HepG2 (cell line): ENCODE results near the gene KRT12. TPM values are rescaled to one million over a fixed set of nuclear protein-coding genes. Genes with fewer than 3 reads are reported as not detected.

Experiments
- ATAC-seq: fragments of 200-7000 bp; cut with Tn5 transposase; 3 replicates; pipeline ENCODE4 v1.9.1; 2020; ENCODE audit warnings: mild to moderate bottlenecking, moderate library complexity
- BruUV-seq: library from RNA; stranded (reverse); fragments of 400-500 nt; replicated peaks from 2 replicates; lab custom pipeline; 2021; lab: Mats Ljungman, UMichigan
- CTCF ChIA-PET: fragments of 300-600 bp; formaldehyde crosslinking; extraction: SDS; loops from one replicate; lab custom pipeline; 2021; ENCODE audit warnings: low total read pairs, inconsistent platforms, low intra/inter-chr PET ratio; lab: Yijun Ruan, JAX
- POLR2A ChIA-PET: fragments of 350-600 bp; sonication (Branson Sonifier 250); formaldehyde crosslinking; loops from one replicate; lab custom pipeline; 2020; ENCODE audit warnings: antibody characterized with exemption, inconsistent platforms; lab: Yijun Ruan, JAX
- DNase-seq: peaks from one replicate; pipeline ENCODE4 v3.0.0-alpha.2; 2015; ENCODE audit warnings: low spot score
- FAIRE-seq: peaks from 3 replicates; lab custom pipeline; 2011; peaks lifted over from hg19 to GRCh38; lab: Jason Lieb, UNC
- H2AFZ ChIP-seq: one replicate; pipeline ENCODE4 v1.6.1; 2011; ENCODE audit warnings: low read length, inconsistent platforms
- H3K27ac ChIP-seq: fragments of 300-600 bp; 3 replicates; pipeline ENCODE4 v1.8.0; 2011; ENCODE audit warnings: mixed run types, mild to moderate bottlenecking, mixed read lengths, low read length, inconsistent platforms; ENCODE audit not compliant: insufficient read depth; ENCODE audit errors: extremely low read length
- H3K27me3 ChIP-seq, 2 experiments: fragments of 200-600 bp in 1 of 2; 2 replicates in 1 of 2; 3 replicates in 1 of 2; pipeline versions ENCODE4 v1.6.0 to v1.8.0; 2011; ENCODE audit warnings: low read length in 2 of 2, mild to moderate bottlenecking in 2 of 2, moderate library complexity in 2 of 2, inconsistent platforms in 1 of 2; ENCODE audit not compliant: insufficient read depth in 2 of 2, control insufficient read depth in 1 of 2
- H3K36me3 ChIP-seq, 2 experiments: fragments of 200-600 bp in 1 of 2; replicated peaks in 1 of 2; 2 replicates in 1 of 2; 3 replicates in 1 of 2; pipeline versions ENCODE4 v1.5.1 to v1.8.0; 2011; ENCODE audit warnings: low read length in 2 of 2, inconsistent platforms in 1 of 2; ENCODE audit not compliant: insufficient read depth in 2 of 2, control insufficient read depth in 1 of 2
- H3K4me1 ChIP-seq: 2 replicates; pipeline ENCODE4 v1.5.1; 2012; ENCODE audit warnings: low read length, inconsistent platforms; ENCODE audit not compliant: insufficient read depth
- H3K4me2 ChIP-seq: 2 replicates; pipeline ENCODE4 v1.6.0; 2011; ENCODE audit warnings: low read depth, low read length, inconsistent platforms
- H3K4me3 ChIP-seq, 3 experiments: fragments of 200-600 bp in 1 of 3; sonication (generic), shearing (Covaris generic) in 1 of 3; replicated peaks in 1 of 3; 2 replicates each; pipeline ENCODE4 v1.5.1; 2011 to 2016; ENCODE audit warnings: low read length in 3 of 3, inconsistent platforms in 2 of 3, low read depth in 2 of 3, mild to moderate bottlenecking in 2 of 3, control low read depth in 1 of 3, mixed read lengths in 1 of 3; ENCODE audit not compliant: insufficient read depth in 1 of 3
- H3K79me2 ChIP-seq: one replicate; pipeline ENCODE4 v1.6.1; 2011; ENCODE audit warnings: low read length, inconsistent platforms; ENCODE audit not compliant: insufficient read depth
- H3K9ac ChIP-seq: 2 replicates; pipeline ENCODE4 v1.6.0; 2011; ENCODE audit warnings: mild to moderate bottlenecking, low read depth, low read length, inconsistent platforms; ENCODE audit not compliant: insufficient read depth
- H3K9me3 ChIP-seq: 2 replicates; pipeline ENCODE4 v1.5.1; 2012; ENCODE audit warnings: mild to moderate bottlenecking, low read length
- H4K20me1 ChIP-seq: 2 replicates; pipeline ENCODE4 v1.6.0; 2011; ENCODE audit warnings: inconsistent platforms, mild to moderate bottlenecking, low read length, moderate library complexity; ENCODE audit not compliant: insufficient read depth
- MAFF ChIP-seq: IDR thresholded peaks from 2 replicates; pipeline ENCODE4 v1.6.1; 2011; ENCODE audit warnings: low read depth, low read length, improper control_type of control experiment
- MAFK ChIP-seq, 2 experiments: IDR thresholded peaks in 1 of 2; conservative IDR thresholded peaks in 1 of 2; 2 replicates each; pipeline ENCODE4 v1.6.1; 2011; ENCODE audit warnings: improper control_type of control experiment in 2 of 2, low read length in 2 of 2
- NR1H2 ChIP-seq: sonication (generic); formaldehyde crosslinking; IDR thresholded peaks from 2 replicates; pipeline ENCODE4 v1.8.1; 2022; ENCODE audit warnings: low read depth, missing genetic modification reagents, borderline replicate concordance
- WGBS: methylation state at CpG from one replicate; pipeline ENCODE4 v1.1.6; 2017; ENCODE audit warnings: low lambda C conversion rate; 5-methylcytosine and 5-hydroxymethylcytosine counted together
- in situ Hi-C: cut with HindIII; loops from 2 replicates; pipeline ENCODE4 v1.10.0; 2017; ENCODE audit warnings: low pct_unique_long_range_greater_than_20kb; ENCODE audit not compliant: extremely low pct_ligation_motif_present
- intact Hi-C: fragments of 100-400 bp; cut with micrococcal nuclease; formaldehyde crosslinking; loops from one replicate; pipeline ENCODE4 v1.10.0; 2022; ENCODE audit not compliant: unreplicated experiment
- polyA plus RNA-seq, 8 experiments: library from polyadenylated mRNA; depleted of rRNA in 3 of 8; stranded (reverse) in 7 of 8; unstranded in 1 of 8; fragments of >200 nt; fragmentation: Illumina TruSeq in 4 of 8; extraction: Trizol in 4 of 8; gene quantifications; 2 replicates each; pipeline versions ENCODE4 v1.2.1 to v1.2.3, GENCODE V29; 2011 to 2016; ENCODE audit warnings: low read depth in 4 of 8, missing spikeins in 1 of 8, mixed read lengths in 1 of 8; ENCODE audit not compliant: insufficient read depth in 1 of 8
- total RNA-seq, 5 experiments: library from RNA; depleted of rRNA; stranded (reverse); fragments of >200 nt; fragmentation: Illumina TruSeq; extraction: Trizol; gene quantifications; 2 replicates each; pipeline ENCODE4 v1.2.3, GENCODE V29; 2016; ENCODE audit warnings: low read depth in 1 of 5
- TF ChIP-seq, protein P1 (sequence below), 2 experiments: IDR thresholded peaks; 2 replicates each; pipeline ENCODE4 v1.6.1; 2011 to 2012; ENCODE audit warnings: low read length in 2 of 2, borderline replicate concordance in 1 of 2, low read depth in 1 of 2, mild to moderate bottlenecking in 1 of 2, moderate library complexity in 1 of 2

Gene KRT12
- total and polyA plus RNA-seq, 2 of the 13 experiments (the other 11 are each of a cell fraction or from before 2014, with no cell fraction given) = 0.07 to 0.09 TPM

DNA sequence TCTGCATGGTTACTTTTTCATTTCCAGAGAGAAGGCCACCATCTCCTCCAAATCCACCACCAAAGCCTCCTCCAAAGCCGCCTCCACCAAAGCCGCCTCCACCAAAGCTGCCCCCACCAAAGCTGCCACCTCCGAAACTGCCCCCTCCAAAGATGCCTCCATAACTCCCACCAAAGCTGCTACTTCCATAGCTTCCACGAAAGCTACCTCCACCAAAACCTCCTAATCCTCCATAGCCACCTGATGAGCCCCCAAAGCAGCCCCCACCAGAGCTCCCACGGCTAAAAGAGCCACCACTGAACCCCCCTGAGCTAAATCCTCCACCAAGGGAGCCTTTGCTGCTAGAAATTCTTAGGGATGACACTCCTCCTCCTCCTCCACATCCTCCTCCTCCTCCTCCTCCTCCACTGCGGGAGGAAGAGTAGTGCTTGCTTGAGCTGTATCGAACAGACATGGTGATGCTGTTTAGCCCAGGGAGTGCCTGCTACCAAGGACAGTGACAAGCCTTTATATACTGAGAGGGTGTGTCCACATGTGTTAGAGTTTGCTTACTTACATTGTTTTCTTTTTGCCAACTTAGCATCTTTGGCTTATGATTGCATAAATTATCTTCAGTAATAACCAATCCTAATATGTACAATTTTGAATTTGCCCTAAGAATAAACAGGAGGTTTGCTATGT is 44.8 kb downstream of the KRT12 start, which contains the start of gene KRT10:
TSS of gene KRT10 (minus strand) at position 483 of the 681 bp plus-strand sequence. CDS start at position 454, 29 bp downstream.
- Histone ChIP-seq H3K9ac (no peak within 1 kb of the TSS), H3K4me2 (no peak within 1 kb of the TSS), H4K20me1 (no peaks in the 10 kb centered on the region), H3K4me3 (no peak within 1 kb of the TSS), H3K4me1 (peaks cover 24% of the 10 kb centered on the region), H3K27ac (no peak within 1 kb of the TSS), H3K79me2 (peaks cover 34% of the 10 kb centered on the region), H2AFZ (no peak within 1 kb of the TSS), H3K36me3 (peaks cover 1 to 2% of the 10 kb centered on the region in 2 experiments; a peak in 3 of 5 replicates), H3K9me3 (no peaks in the 10 kb centered on the region), H3K27me3 (no peaks in the 10 kb centered on the region; a peak in 1 of 5 replicates)
- POLR2A ChIA-PET = no interaction called here
- no TSS peak for BruUV-seq
- intact Hi-C loops = no loop called here
- 97% methylated on average over 7 of the region's 7 CpGs for WGBS
- TF ChIP-seq MAFK (conservative IDR thresholded peaks at IDR 0.05 in 1 of 2, IDR thresholded peaks at IDR 0.05 in 1 of 2; ENCODE audit: low read length in 2 of 2) = peak; percentile 58 to 69; a peak in 3 of 4 replicates
- TF ChIP-seq, protein P1, sequence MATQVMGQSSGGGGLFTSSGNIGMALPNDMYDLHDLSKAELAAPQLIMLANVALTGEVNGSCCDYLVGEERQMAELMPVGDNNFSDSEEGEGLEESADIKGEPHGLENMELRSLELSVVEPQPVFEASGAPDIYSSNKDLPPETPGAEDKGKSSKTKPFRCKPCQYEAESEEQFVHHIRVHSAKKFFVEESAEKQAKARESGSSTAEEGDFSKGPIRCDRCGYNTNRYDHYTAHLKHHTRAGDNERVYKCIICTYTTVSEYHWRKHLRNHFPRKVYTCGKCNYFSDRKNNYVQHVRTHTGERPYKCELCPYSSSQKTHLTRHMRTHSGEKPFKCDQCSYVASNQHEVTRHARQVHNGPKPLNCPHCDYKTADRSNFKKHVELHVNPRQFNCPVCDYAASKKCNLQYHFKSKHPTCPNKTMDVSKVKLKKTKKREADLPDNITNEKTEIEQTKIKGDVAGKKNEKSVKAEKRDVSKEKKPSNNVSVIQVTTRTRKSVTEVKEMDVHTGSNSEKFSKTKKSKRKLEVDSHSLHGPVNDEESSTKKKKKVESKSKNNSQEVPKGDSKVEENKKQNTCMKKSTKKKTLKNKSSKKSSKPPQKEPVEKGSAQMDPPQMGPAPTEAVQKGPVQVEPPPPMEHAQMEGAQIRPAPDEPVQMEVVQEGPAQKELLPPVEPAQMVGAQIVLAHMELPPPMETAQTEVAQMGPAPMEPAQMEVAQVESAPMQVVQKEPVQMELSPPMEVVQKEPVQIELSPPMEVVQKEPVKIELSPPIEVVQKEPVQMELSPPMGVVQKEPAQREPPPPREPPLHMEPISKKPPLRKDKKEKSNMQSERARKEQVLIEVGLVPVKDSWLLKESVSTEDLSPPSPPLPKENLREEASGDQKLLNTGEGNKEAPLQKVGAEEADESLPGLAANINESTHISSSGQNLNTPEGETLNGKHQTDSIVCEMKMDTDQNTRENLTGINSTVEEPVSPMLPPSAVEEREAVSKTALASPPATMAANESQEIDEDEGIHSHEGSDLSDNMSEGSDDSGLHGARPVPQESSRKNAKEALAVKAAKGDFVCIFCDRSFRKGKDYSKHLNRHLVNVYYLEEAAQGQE (IDR thresholded peaks at IDR 0.05; ENCODE audit: borderline replicate concordance in 1 of 2, low read depth in 1 of 2, low read length in 2 of 2) = peak in 1 of 2 experiments; percentile 74; a peak in 1 of 4 replicates
- TF ChIP-seq MAFF = peak; percentile 66
- no peak for TF ChIP-seq NR1H2
- FAIRE-seq (no peak), DNase-seq (no peak), ATAC-seq (no peak)
- CTCF ChIA-PET = no interaction called here
- in situ Hi-C loops = no loop called here
